Measurements from ENCODE around the gene FOLR1. TPM values are rescaled to one million over a fixed set of nuclear protein-coding genes. Genes with fewer than 3 reads are reported as not detected.

Gene FOLR1
- total RNA-seq, 1 donor from 2014 or later: 1.7 TPM

DNA sequence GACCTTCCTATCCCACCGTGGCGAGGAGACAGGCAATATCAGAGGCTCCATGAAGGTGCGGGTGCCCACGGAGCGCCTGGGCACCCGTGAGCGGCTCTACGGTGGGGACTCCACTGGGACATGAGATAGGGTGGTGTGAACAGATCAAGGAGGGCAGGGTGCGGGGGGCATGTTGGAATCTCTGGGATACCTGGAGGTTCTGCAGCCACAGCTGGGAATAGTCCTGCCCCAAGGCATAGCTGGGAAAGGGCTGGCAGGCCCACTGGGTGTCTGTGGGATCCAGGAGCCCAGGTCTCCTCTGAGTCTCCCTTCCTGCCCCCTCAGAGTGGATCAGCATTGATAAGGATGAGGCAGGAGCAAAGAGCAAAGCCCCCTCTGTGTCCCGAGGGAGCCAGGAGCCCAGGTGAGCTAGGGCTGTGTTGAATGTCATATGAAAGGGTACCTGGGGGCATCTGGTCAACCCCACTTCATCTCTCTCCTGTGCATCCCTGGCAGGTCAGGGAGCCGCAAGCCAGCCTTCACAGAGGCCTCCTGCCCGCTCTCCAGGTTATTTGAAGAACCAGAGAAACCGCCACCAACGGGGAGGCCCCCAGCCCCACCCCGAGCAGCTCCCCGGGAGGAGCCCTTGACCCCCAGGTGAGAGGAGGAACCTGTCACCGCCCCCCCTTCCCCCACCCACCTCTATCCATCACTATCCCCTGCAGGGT, 43.6 kb downstream of the FOLR1 start:
- DNase-seq (ENCODE audit: low spot score): peak; percentile 43

DNA sequence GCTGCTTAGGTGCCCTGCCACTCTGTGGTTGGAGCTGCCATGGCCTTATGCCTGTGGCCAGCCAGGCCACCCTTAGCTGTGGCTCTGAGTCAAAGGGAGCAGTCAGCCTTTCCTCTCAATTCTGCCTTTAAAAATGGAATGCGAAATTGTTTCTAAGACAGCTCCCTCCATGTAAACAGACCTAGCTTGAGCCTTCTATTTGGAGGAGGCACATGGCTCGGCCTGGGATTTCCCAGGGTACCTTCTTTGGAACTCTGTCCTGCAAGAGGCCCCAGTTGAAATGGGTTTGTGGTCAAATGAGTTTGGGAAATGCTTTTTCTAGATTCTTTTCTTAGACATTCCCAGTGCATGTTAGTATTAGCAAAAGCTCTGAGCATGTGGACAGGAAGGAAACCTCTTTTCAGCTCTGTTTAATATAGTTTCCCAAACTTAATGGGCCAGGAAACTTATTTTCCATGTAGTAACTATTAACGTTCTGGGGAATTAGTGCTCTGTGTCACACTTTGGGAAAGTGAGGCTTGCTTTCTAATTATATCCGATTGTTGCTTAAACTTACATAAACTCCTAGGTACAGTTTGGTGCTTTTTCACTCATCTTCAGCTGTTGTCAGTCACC, 44.2 kb downstream of the FOLR1 start:
- DNase-seq (ENCODE audit: low spot score): peak; percentile 23

DNA sequence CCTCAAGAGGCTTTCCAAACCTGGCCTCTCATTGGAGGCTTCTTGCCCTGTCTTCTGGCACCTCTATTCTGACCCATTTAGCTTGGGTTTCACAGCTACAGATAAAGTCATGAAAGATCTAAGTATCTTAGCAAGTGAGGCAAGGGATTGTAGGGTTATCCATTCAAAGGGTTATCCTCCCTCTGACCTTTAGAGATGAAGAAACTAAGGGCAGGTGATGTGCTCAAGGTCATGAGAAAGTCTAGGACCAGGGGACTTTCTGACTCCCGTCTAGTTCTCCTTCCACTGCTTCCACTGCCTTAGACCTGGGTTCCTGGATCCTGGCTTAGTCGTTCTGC, 44.8 kb downstream of the FOLR1 start:
- DNase-seq (ENCODE audit: low spot score): no peak

GRCh38 chr11:72237112-72237931, 45.4 kb downstream of the FOLR1 start:
- DNase-seq (ENCODE audit: low spot score): no peak

- DNase-seq (ENCODE audit: low spot score): no peak
These were observed 46.1 kb downstream of the FOLR1 start for GRCh38 chr11:72238040-72238450.

DNA sequence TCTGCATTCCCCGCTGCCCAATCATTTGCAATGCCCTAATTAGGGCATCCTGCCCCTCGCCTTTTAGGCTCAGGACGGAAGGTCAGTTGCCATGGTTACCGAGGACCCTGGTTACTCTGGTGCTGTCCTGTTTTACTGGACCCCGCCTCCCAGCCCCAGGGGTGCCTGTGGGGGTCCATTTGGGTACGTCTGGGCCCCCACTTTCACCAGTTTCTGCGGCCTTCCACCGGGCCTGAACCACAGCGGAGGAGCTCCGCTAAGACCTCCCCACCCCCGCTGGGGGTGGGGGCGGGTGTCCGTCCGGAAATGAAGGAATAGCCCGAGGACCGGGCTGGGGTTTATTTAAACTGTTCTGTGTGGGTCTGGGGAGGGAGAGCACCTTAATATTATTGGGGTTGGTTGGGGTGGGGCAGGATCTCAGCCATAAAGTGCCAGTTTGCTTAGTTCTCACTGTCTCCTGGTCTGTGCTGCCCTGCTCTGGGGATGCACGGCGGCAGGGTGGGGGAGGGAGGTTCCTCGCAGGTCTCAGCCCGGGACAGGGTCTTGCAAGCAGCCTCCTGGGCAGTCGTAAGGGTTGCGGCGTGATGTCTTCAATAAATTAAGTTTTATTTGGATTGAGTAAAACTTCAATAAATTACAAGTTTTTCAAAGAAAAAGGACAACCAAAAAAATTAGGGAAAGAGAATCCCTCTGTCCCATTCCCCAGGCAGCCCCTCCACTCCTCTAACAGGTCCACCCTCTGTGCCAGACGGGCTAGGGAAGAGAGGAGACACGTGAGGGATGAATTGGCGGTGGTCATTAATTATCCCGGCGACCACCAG, 46.8 kb downstream of the FOLR1 start:
- no peak for DNase-seq (ENCODE audit: low spot score)

GRCh38 chr11:72239313-72239848, 47.4 kb downstream of the FOLR1 start:
- peak; percentile 71 for DNase-seq (ENCODE audit: low spot score)

- DNase-seq (ENCODE audit: low spot score): no peak
These were observed 48.0 kb downstream of the FOLR1 start for GRCh38 chr11:72239849-72240460.

GRCh38 chr11:72240461-72241290, 48.7 kb downstream of the FOLR1 start:
- no peak for DNase-seq (ENCODE audit: low spot score)

- no peak for DNase-seq (ENCODE audit: low spot score)
These were observed 49.4 kb downstream of the FOLR1 start for GRCh38 chr11:72241291-72241781.

GRCh38 chr11:72242141-72242540, 50.2 kb downstream of the FOLR1 start:
- DNase-seq (ENCODE audit: low spot score): no peak

DNA sequence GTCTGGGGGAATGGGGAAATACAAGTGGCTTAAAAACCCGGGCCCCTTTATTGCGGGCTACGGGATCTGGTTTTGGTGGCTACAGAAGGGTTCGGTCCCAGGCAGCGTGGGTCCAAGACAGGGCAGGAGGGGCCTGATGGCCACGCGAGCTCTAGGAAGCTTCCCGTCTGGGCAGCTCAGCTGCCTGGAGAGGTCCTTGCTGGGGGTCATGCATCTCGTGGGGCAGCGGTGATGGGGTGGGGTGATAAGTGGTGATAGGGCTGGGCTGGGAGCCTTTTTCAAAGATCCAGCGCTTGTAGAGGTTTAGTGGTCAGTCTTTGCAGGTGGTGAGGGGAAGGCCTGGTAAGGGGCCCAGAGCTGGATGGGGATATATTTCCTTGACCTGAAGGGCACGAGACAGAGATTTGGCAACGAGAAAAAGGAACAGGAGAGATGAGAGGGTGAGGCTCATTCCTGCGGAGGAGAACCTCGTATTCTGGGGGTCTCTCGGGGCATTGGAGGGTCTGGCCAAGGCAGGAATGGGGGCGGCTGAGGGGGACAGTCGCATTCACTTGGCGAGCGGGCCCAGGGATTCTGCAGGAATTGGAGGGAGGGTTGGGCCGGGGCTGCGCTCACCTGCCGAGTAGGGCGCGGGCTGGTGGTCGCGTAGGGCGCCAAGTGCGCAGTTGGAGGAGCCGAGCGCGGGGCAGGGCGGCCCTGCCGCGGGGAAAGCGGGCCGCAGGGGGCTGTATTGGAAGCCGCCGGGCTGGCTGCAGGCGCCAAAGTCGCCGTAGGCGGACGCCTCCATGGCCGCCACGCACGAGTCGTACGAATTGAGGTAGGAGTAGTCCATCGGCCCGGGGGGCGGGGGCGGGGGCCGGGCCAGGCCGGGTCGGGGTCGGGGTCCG, 51.5 kb downstream of the FOLR1 start:
- DNase-seq (ENCODE audit: low spot score): no peak

- DNase-seq (ENCODE audit: low spot score): no peak
These were observed 52.1 kb downstream of the FOLR1 start, which contains the start of gene PHOX2A for GRCh38 chr11:72244060-72244360. Gene PHOX2A, minus strand, starts transcription at chr11:72244176. Its CDS starts 172 bp downstream, at chr11:72244004.

DNA sequence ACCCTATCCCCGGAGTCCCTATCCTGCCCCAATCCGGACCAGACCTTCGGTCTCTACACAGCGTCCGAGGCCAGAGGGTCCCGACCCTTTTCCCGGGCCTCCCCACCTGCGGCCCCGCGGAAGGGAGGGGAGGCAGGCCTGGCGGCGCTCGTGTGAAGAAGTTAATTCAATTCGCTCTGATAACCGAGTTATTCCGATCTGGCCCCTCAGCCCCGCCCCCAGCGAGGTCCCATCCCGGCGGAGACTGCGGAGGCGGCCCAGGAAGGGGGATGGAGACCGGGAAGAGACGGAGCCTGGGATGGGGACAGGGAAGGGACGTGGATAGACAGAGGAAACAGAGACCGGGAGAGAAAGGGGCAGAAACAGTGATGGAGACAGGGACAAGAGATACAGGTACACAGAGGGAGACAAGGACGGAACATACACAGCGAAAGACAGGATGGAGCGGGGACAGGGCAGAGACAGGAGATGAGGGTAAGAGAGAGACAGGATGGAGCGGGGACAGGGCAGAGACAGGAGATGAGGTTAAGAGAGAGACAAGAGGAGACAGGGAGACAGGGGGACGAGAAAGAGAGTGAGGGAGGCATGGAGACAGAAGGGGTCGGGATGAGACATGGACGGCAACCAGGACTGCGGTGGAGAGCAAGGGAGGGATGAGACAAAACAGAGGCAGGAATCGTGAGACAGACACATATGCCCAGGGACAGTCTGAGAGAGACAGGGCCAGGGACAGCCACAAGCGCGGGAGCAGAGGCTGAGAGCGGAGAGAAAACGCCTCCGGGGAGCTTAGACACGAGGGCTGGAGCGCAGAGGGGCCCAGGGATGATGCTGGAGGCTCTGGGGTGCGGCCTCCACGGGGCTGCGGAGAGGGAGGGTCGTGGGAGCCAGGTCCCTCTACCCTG, 52.7 kb downstream of the FOLR1 start:
- no peak for DNase-seq (ENCODE audit: low spot score)

DNA sequence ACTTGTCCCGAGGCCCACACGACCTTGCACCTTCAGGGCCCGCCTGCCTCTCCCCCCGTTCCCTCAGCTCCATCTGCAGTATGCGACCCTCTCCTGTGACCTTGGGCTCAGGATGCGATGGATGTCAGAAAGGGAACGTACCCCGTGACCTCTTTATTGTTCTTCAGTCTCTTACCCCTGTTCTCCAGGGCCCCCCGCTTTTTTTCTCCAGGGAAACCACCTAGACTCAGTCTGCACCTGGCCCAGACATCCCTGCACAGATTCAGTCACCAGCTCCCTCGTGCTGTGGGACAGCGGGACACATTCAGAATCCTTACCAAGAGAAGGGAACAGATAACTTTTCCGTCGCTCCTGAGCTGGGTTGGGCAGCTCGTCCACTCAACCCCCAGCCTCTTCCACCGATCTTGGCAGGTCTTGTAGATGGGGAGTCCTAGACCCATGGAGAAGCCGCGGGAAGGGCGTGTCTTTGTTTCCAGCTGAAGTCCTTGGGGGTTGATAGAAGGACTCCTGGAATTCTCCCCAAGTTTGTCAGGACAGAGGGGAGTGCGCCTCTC, 53.4 kb downstream of the FOLR1 start:
- no peak for DNase-seq (ENCODE audit: low spot score)
